NCI-H345 treated with DMSO at 0.1 percent for 48 hours (cell line): ENCODE measurements around the gene TP53RK.

Source experiments
- DNase-seq: peaks from one replicate; lab custom pipeline; 2025; ENCODE audit not compliant: unreplicated experiment; lab: John Stamatoyannopoulos, UW

Gene TP53RK

DNA sequence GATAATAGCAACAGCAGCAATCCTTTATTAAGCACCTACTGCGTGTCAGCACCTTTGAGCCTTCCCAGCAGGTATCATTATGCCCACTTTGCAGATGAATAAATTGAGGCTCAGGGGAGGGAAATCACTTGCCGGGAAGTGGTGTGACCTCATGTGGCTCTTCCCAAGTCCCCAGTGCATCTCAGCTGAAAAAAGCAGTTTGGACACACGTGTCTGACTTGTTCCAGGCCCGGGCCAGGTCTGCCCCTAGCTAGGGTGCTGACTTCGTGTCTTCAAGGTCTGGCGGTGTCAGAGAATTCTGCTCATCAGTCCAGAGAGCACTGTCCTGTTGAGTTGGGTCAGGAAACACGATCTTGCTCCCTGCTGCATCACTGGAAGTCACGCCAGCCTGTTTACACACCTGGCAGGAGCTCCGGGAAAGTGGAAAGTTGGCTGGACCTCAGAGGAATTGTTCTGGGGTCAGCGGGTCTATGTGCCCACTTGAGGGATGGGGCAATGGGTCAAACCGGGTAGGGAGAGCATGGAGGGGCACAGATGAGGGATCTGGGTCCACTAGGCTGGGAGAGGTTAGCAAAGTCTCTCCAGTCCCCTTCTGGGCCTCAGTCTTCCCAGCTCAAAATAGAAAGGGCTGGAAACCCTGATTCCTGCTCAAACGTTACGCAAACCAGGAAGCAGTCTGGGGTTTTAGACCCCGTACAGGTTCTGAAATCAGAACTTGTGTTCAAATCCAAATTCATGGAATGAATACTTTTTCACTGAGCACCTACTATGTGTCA lies 48.5 kb downstream of the TP53RK start:
- no peak for DNase-seq

DNA sequence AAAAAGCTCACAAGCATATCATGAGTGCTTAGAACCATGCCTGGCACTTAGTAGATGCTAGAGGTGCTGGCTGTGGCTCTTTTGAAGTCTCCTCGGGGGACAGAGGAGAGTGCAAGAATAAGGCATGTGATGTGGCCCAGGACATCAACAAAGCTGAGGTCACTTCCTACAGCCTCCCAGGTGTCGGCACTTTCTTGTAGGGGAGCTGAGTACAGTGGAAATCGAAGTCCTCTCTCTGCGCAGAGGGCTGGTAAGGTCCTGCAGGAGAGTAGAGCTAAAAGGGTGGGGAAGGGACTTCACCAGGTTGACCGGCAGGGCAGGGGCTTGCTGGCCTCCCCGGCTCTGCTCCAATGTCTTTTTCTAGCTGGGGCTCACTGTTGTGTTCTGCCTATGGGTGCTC lies 49.2 kb downstream of the TP53RK start:
- no peak for DNase-seq

DNA sequence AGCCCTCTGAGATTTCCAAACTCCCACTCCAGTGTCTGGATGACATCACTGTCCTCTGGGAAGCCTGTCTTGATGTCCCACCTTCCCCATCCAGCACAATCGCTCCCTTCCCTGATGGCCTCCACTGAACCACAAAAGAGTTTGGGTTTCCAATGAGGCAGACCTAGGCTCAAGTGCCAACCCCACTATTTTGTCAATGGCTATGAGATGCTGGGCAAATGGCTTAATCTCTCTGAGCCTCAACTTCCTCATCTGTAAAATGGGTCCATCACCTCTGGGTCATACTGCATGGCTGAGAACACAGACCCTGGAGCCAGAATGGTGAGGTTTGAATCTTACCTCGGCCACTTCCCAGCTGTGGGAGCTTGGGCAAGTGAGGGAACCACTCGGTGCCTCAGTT lies 49.7 kb downstream of the TP53RK start:
- no peak for DNase-seq

DNA sequence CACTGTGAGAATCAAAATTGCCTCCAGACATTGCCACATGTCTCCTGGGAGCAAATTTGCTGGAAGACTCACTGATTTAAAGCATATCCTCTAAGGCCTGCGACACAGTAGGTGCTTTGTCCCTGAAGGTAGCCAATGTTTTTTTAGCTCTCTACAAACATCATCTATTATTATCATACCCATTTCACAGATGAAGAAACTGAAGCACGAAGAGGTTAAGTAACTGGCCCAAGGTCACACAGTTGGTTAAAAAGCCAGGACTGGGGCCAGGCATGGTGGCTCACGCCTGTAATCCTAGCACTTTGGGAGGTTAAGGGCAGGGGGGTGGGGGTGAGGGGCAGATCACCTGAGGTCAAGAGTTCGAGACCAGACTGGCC lies 50.4 kb downstream of the TP53RK start:
- DNase-seq = no peak

DNA sequence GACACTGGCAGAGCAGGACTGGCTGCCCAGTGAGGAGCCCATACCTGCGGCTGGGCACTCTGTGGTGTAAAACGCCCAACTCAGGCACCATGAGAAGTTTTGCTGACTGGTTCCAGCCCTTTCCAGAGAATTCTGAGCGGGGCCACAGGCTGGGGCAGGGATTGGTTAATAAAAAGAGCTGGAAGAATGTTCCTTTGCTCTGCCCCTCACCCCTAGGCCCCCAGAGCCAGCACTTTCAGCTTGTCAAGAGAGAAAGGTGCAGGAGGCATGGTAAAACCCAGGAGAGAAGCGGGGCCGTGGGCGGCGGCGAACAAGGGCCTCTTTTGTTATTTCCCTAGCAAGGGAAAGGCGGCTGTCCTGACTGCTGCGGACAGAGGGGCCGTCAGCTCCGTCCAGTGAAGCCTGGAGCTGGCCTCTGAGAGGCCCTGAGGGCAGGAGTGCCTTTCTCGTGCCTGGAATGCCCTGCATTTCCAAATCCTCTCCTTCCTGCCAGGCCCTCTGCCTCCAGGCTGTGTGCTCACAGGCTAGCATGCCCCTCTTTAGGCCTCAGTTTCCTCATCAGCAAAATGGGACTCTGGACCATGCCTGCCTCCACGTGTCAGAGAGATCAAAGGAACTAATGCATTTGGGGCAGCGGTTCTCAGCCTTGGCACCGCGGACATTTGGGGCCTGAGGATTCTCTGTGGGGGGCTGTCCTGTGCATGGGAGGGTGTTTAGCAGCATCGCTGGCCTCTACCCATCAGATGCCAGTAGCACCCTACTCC lies 50.9 kb downstream of the TP53RK start:
- DNase-seq = no peak

DNA sequence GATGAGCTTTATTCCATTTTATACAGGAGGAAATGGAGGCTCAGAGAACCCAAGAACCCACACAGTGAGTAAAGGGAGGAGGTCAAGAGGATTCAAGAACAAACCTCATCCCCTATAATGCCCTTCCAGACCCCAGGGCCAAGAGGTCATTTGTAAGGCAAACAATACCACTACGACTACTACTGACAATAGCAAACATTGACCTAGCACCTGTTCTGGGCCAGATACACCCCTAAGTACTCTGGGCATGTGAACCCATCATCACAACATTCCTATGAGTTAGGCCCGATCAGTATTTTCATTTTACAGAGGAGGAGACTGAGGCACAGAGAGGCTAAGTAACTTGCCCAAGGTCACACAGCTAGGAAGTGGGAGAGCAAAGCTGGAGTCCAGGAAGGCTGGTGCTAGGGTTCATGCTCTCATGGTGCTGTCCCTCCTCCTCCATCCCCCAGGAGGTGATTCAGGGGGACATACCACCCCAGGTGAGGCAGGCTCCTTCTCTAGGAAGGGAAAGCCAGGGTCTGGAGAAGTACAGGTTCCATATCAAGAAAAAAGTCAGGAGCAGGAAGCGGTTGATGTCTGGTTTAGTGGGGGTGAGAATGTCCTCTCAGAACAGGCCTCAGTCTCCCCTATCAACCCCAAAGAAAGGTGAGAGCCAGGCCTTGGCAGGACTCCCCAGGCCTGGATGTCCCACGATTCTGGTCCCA lies 51.7 kb downstream of the TP53RK start:
- DNase-seq = no peak

DNA sequence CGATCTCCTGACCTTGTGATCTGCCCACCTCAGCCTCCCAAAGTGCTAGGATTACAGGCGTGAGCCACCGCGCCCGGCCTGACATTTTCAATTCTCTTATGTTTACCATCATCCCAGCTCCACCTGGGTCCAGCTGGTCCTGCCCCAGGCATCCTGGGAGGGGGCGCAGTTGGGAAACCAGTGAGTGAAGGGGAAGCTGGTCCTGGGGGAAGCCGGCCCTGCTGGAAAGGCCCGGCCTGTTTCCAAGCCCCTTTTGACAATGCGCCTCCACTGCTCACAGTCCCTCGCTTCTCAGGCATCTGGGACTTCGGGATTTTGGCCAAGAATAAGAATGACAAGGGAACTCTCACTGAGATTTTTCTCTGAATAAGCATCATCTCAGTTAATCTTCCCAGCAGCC lies 52.2 kb downstream of the TP53RK start:
- DNase-seq = no peak

DNA sequence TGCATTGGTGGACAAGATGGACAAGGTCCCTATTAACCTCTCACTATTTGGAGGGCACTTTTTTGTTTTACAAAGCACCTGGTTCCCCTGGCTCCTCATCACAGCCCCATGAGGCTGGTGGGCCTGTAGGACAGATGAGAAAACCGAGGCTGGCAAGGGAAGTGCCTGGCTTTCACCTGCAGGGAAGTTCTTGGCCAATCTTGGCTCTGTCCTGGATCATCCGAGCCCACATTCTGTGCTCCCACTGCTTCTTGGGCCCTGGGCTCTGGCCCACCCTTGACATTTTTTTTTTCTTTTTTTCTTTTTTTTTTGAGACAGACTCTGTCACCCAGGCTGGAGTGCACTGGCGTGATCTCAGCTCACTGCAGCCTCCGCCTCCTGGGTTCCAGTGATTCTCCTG lies 52.7 kb downstream of the TP53RK start:
- DNase-seq = no peak

DNA sequence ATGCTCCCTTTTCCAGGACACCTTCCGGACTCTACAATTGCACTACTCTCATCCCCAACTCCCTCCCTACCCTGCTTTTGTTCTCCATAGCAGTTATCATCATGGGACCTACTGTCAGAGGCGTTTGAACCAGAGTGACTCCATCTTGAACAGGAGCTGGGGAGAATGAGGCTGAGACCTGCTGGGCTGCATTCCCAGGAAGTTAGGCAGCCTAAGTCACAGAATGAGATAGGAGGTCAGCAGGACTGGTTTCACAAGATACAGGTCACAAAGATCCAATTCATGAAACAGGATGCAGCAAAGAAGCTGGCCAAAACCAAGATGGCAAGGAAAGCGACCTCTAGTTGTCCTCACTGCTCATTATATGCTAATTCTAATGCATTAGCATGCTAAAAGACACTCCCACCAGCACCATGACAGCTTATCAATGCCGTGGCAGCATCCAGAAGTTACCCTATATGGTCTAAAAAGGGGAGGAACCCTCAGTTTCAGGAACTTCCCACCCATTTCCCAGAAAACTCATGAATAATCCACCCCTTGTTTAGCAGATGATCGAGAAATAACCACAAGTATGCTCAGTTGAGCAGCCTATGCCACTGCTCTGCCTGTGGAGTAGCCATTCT lies 53.6 kb downstream of the TP53RK start:
- DNase-seq = no peak

DNA sequence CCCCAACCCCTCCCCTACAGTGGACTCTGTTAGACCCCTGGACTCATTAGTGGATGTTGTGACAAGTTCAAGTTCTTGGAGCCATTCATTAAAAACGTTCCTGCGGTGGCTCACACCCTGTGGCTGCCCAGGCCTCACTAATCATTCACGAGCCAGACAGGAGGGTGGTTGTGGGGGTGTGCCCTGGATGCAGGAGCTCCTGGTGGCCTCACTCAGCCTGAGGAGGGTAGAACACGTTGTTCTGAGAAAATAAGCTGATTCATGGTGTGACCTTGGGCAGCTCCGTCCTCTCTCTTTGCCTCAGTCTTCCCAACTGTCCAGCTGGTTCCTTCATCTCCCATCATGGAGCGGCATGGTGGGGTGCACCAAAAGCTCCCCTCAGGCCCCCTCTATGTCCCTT lies 54.7 kb downstream of the TP53RK start:
- DNase-seq = no peak
